Measurements from ENCODE around the gene PLEKHM3. TPM values are rescaled to one million over a fixed set of nuclear protein-coding genes. Genes with fewer than 3 reads are reported as not detected.

The PLEKHM3 gene
- total and polyA plus RNA-seq, 2 of the 13 experiments (the other 11 are each of a cell fraction or from before 2014, with no cell fraction given), result 4.5 to 4.7 TPM

DNA sequence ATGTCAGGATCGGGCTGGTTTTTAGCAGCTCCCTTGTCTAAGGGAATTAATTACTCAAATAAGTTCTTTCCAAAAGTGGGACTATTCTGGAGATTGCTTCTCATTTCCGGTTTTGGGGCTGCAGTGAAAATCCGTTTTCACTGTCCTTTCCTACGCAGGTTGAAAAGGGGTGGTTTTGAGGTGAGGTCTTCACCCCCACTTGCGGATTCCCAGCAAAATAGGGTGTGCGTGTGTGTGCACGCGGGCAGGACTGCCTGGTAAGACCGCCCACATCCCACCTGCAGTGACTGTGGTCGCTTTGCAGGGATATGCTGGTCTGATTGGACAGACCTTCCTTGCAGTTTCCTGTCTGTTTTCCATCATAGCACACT lies 472 bp upstream of the PLEKHM3 start:
- in situ Hi-C loops (cut with HindIII; ENCODE audit: extremely low pct_ligation_motif_present, low pct_unique_long_range_greater_than_20kb), result no loop called here
- TSS peak; percentile 95 for BruUV-seq (replicated peaks)
- CTCF ChIA-PET (ENCODE audit: low intra/inter-chr PET ratio, low total read pairs), result no interaction called here
- Histone ChIP-seq H3K4me1 (ENCODE audit: insufficient read depth, low read length) (peaks cover 25% of the 10 kb centered on the region), H3K9ac (ENCODE audit: insufficient read depth, low read depth, low read length) (peak overlapping the region; percentile 79), H3K79me2 (ENCODE audit: insufficient read depth, low read length) (peaks cover 6% of the 10 kb centered on the region), H2AFZ (ENCODE audit: low read length) (peak overlapping the region; percentile 77), H3K9me3 (ENCODE audit: low read length) (no peaks in the 10 kb centered on the region), H3K27ac (ENCODE audit: extremely low read length, insufficient read depth, low read length) (peak overlapping the region; percentile 72), H3K36me3 (replicated peaks in 1 of 2; ENCODE audit: control insufficient read depth in 1 of 2, insufficient read depth in 2 of 2, low read length in 2 of 2) (no peaks in the 10 kb centered on the region), H4K20me1 (ENCODE audit: insufficient read depth, low read length) (no peaks in the 10 kb centered on the region), H3K4me3 (replicated peaks in 1 of 3; ENCODE audit: insufficient read depth in 1 of 3, low read depth in 2 of 3, low read length in 3 of 3) (peak overlapping the region; percentile 86 to 93 (median 87)), H3K27me3 (ENCODE audit: control insufficient read depth in 1 of 2, insufficient read depth in 2 of 2, low read length in 2 of 2) (no peaks in the 10 kb centered on the region; a peak in 1 of 5 replicates), H3K4me2 (ENCODE audit: low read depth, low read length) (peak overlapping the region; percentile 87)
- intact Hi-C loops (cut with micrococcal nuclease; ENCODE audit: unreplicated experiment), result no loop called here
- 72% methylated on average over 10 of the region's 10 CpGs for WGBS (ENCODE audit: low lambda C conversion rate)
- no peak for DNase-seq (ENCODE audit: low spot score)
- no peak for FAIRE-seq
- ATAC-seq, result peak; percentile 40
- POLR2A ChIA-PET, result interaction anchor here (0.6 to 2.5 kb wide), 19 partner anchors 8 to 496 kb away, joined by 3 to 16 read pairs (median 5); partner anchors contain the start of genes CREB1, FZD5 and IDH1
- peak; percentile 74; the same call in 1 of the 2 replicates for TF ChIP-seq ZC3H4 (CRISPR knock-in tag; IDR thresholded peaks at IDR 0.05; ENCODE audit: borderline replicate concordance)
- TF ChIP-seq, protein P1, sequence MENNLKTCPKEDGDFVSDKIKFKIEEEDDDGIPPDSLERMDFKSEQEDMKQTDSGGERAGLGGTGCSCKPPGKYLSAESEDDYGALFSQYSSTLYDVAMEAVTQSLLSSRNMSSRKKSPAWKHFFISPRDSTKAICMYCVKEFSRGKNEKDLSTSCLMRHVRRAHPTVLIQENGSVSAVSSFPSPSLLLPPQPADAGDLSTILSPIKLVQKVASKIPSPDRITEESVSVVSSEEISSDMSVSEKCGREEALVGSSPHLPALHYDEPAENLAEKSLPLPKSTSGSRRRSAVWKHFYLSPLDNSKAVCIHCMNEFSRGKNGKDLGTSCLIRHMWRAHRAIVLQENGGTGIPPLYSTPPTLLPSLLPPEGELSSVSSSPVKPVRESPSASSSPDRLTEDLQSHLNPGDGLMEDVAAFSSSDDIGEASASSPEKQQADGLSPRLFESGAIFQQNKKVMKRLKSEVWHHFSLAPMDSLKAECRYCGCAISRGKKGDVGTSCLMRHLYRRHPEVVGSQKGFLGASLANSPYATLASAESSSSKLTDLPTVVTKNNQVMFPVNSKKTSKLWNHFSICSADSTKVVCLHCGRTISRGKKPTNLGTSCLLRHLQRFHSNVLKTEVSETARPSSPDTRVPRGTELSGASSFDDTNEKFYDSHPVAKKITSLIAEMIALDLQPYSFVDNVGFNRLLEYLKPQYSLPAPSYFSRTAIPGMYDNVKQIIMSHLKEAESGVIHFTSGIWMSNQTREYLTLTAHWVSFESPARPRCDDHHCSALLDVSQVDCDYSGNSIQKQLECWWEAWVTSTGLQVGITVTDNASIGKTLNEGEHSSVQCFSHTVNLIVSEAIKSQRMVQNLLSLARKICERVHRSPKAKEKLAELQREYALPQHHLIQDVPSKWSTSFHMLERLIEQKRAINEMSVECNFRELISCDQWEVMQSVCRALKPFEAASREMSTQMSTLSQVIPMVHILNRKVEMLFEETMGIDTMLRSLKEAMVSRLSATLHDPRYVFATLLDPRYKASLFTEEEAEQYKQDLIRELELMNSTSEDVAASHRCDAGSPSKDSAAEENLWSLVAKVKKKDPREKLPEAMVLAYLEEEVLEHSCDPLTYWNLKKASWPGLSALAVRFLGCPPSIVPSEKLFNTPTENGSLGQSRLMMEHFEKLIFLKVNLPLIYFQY (CRISPR knock-in tag; IDR thresholded peaks at IDR 0.05; ENCODE audit: borderline replicate concordance), result no peak
- TF ChIP-seq ZNF431 (CRISPR knock-in tag; IDR thresholded peaks at IDR 0.05; ENCODE audit: borderline replicate concordance, low read depth), result no peak
- 0 out of 2 replicates have a peak, but pooled peaks have one; percentile 7 for TF ChIP-seq ZNF746 (CRISPR knock-in tag; IDR thresholded peaks at IDR 0.05)
- TF ChIP-seq AGO2 (optimal IDR thresholded peaks at IDR 0.05; ENCODE audit: low read depth, low read length), result no peak
- TF ChIP-seq, protein P2, sequence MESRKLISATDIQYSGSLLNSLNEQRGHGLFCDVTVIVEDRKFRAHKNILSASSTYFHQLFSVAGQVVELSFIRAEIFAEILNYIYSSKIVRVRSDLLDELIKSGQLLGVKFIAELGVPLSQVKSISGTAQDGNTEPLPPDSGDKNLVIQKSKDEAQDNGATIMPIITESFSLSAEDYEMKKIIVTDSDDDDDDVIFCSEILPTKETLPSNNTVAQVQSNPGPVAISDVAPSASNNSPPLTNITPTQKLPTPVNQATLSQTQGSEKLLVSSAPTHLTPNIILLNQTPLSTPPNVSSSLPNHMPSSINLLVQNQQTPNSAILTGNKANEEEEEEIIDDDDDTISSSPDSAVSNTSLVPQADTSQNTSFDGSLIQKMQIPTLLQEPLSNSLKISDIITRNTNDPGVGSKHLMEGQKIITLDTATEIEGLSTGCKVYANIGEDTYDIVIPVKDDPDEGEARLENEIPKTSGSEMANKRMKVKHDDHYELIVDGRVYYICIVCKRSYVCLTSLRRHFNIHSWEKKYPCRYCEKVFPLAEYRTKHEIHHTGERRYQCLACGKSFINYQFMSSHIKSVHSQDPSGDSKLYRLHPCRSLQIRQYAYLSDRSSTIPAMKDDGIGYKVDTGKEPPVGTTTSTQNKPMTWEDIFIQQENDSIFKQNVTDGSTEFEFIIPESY (CRISPR knock-in tag; IDR thresholded peaks at IDR 0.05), result peak; percentile 76; the same call in 1 of the 2 replicates
- no peak for TF ChIP-seq NFRKB (IDR thresholded peaks at IDR 0.05)
- peak; percentile 9; the same call in 1 of the 2 replicates for TF ChIP-seq MBD4 (IDR thresholded peaks at IDR 0.05; ENCODE audit: borderline replicate concordance, low read length)
- TF ChIP-seq, protein P3, sequence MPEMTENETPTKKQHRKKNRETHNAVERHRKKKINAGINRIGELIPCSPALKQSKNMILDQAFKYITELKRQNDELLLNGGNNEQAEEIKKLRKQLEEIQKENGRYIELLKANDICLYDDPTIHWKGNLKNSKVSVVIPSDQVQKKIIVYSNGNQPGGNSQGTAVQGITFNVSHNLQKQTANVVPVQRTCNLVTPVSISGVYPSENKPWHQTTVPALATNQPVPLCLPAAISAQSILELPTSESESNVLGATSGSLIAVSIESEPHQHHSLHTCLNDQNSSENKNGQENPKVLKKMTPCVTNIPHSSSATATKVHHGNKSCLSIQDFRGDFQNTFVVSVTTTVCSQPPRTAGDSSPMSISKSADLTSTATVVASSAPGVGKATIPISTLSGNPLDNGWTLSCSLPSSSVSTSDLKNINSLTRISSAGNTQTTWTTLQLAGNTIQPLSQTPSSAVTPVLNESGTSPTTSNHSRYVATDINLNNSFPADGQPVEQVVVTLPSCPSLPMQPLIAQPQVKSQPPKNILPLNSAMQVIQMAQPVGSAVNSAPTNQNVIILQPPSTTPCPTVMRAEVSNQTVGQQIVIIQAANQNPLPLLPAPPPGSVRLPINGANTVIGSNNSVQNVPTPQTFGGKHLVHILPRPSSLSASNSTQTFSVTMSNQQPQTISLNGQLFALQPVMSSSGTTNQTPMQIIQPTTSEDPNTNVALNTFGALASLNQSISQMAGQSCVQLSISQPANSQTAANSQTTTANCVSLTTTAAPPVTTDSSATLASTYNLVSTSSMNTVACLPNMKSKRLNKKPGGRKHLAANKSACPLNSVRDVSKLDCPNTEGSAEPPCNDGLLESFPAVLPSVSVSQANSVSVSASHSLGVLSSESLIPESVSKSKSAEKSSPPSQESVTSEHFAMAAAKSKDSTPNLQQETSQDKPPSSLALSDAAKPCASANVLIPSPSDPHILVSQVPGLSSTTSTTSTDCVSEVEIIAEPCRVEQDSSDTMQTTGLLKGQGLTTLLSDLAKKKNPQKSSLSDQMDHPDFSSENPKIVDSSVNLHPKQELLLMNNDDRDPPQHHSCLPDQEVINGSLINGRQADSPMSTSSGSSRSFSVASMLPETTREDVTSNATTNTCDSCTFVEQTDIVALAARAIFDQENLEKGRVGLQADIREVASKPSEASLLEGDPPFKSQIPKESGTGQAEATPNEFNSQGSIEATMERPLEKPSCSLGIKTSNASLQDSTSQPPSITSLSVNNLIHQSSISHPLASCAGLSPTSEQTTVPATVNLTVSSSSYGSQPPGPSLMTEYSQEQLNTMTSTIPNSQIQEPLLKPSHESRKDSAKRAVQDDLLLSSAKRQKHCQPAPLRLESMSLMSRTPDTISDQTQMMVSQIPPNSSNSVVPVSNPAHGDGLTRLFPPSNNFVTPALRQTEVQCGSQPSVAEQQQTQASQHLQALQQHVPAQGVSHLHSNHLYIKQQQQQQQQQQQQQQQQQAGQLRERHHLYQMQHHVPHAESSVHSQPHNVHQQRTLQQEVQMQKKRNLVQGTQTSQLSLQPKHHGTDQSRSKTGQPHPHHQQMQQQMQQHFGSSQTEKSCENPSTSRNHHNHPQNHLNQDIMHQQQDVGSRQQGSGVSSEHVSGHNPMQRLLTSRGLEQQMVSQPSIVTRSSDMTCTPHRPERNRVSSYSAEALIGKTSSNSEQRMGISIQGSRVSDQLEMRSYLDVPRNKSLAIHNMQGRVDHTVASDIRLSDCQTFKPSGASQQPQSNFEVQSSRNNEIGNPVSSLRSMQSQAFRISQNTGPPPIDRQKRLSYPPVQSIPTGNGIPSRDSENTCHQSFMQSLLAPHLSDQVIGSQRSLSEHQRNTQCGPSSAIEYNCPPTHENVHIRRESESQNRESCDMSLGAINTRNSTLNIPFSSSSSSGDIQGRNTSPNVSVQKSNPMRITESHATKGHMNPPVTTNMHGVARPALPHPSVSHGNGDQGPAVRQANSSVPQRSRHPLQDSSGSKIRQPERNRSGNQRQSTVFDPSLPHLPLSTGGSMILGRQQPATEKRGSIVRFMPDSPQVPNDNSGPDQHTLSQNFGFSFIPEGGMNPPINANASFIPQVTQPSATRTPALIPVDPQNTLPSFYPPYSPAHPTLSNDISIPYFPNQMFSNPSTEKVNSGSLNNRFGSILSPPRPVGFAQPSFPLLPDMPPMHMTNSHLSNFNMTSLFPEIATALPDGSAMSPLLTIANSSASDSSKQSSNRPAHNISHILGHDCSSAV (CRISPR knock-in tag; IDR thresholded peaks at IDR 0.05; ENCODE audit: borderline replicate concordance), result peak; percentile 4; the same call in 1 of the 2 replicates
- peak; percentile 91 for TF ChIP-seq ZBTB38 (CRISPR knock-in tag; IDR thresholded peaks at IDR 0.05)

Measured in HepG2 (cell line).